Astrocyte of the spinal cord (primary cell): Measurements from ENCODE around the gene GALNT12.

ENCODE experiments used
- DNase-seq: peaks from one replicate; pipeline ENCODE4 v3.0.0; 2011; ENCODE audit warnings: low read depth, low spot score
- H3K4me3 ChIP-seq: 2 replicates; pipeline ENCODE4 v1.5.1; 2011; ENCODE audit warnings: low read depth, mild to moderate bottlenecking, low read length, moderate library complexity
- in situ Hi-C: cut with HindIII; loops from 2 replicates; pipeline ENCODE4 v1.10.0; 2017; ENCODE audit warnings: low sequenced_read_pairs
- TF ChIP-seq, protein P1 (sequence below): IDR thresholded peaks from 2 replicates; pipeline ENCODE4 v1.5.1; 2012; ENCODE audit warnings: low read depth, mild to moderate bottlenecking, low read length, inconsistent platforms

The GALNT12 gene

DNA sequence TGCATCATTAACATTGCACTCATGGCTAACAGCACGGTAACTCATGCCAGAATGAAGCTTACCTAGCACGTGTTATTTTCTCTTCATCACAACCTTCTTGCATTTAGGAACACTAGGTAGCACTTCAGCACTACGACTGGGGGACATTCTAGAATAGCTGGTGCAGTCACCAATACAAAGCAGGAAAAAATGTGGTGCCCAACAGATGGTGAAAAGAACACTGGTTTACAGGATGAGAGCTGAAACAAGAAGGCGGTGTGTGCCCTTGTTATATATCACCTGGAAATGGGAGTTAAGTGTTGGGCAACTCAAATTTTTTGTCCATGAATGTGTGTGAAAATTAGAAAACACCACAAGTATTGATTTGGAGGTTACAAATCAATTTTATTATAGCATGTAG lies 30.0 kb downstream of the GALNT12 start:
- in situ Hi-C loops = no loop called here
- DNase-seq = no peak
- no peak overlapping the region for H3K4me3 ChIP-seq
- TF ChIP-seq, protein P1, sequence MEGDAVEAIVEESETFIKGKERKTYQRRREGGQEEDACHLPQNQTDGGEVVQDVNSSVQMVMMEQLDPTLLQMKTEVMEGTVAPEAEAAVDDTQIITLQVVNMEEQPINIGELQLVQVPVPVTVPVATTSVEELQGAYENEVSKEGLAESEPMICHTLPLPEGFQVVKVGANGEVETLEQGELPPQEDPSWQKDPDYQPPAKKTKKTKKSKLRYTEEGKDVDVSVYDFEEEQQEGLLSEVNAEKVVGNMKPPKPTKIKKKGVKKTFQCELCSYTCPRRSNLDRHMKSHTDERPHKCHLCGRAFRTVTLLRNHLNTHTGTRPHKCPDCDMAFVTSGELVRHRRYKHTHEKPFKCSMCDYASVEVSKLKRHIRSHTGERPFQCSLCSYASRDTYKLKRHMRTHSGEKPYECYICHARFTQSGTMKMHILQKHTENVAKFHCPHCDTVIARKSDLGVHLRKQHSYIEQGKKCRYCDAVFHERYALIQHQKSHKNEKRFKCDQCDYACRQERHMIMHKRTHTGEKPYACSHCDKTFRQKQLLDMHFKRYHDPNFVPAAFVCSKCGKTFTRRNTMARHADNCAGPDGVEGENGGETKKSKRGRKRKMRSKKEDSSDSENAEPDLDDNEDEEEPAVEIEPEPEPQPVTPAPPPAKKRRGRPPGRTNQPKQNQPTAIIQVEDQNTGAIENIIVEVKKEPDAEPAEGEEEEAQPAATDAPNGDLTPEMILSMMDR = no peak

DNA sequence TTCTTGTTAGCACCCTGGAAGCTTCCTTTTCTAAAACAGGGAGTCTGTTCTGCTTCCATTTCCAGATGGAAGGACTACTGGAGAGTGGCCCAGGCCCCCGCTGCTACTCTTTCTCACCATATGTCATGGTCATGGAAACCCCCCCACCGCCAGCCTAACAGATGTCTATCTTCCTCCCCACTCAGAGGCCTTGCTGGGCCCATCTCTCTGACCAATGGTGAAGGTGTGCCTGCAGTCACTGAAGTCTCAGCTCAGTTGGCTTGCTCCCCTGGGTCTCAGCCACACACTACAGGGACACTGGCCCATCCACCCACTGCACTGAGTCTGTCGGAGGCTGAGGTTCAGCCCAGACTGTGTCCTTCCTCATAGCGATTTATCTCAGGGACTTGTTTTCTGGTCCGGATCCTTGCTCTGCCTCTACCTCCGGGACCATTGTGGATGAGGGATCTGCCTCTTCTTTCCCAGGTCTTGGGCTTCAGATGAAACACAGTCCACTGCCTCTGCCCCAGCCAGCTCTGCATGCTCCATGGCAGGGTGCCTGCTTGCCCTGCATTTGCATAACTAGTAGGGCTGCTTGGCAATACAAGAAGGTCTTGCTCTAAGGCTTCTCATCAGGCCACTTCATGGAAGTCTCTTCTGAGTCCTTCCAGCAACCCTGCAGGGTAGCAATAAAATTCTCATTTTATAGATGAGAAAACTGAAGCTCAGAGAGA lies 30.8 kb downstream of the GALNT12 start:
- TF ChIP-seq, protein P1 = no peak
- H3K4me3 ChIP-seq = no peak overlapping the region
- in situ Hi-C loops = no loop called here
- no peak for DNase-seq

DNA sequence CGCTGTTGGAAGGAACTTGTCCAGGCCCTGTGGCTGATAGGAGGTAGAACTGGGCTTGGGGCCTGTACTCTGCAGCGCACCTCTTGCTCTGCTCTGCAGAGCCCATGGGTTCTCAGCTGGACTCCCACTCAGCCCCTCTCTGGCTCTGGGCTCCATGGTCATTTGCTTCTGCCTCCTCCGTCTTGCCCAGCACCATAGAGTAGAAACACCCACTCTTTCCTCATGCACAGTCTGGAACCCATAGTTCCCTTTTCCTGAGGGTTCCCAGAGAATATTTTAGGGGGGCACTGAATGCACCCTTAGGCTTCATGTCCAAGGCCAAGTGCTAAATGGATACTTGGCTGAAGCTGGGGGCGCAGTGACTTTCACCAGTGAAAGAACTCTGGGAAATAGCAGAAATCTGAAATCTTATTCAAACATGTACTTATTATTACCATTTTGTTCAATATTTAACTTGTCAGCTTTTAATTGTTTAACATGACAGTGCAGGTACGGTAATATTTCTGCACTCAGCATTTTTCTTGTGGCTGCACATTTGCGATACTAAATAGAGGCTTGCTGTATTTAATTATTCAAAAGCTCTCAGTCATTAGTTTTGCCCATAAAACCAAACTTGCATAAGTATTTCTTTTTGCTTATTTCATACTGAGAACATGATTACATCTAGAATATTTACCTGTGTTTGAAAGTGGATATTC lies 31.5 kb downstream of the GALNT12 start:
- in situ Hi-C loops = no loop called here
- no peak overlapping the region for H3K4me3 ChIP-seq
- no peak for DNase-seq
- TF ChIP-seq, protein P1 = no peak

DNA sequence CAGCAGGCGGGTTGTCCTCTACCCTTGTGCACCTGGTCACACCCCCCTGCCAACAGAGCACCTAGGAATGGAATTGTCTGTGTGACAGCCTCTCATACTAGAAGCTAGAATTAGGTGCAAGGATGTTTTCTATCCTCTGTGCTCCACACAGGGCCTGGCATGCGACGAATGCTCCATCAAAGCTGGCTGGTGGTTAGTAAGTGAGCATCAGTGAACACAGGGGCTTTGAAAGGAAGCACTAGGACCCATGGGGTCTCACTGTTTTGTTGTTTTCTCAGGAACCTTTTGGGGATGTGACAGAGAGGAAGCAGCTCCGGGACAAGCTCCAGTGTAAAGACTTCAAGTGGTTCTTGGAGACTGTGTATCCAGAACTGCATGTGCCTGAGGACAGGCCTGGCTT lies 32.3 kb downstream of the GALNT12 start:
- H3K4me3 ChIP-seq = no peak overlapping the region
- DNase-seq = no peak
- TF ChIP-seq, protein P1 = no peak
- in situ Hi-C loops = no loop called here

DNA sequence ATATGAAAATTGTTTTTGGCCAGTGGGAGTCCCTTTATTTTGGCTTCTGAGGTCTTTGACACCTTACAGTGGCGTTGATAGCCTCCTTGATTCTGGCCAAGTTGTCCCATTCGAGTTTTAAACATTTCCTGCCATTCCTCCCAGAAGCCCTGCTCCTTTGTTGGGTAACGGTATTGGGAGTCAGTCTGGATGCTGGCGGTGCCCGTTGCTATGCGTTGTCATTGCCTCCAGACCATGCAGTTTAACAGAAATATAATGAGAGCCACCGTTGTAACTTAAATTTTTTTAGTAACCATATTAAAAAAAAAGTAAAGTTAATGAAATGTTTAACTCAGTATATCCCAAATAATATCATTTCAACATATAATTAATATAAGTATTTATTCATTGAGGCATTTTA lies 35.0 kb downstream of the GALNT12 start:
- no peak overlapping the region for H3K4me3 ChIP-seq
- TF ChIP-seq, protein P1 = no peak
- no peak for DNase-seq
- in situ Hi-C loops = no loop called here

DNA sequence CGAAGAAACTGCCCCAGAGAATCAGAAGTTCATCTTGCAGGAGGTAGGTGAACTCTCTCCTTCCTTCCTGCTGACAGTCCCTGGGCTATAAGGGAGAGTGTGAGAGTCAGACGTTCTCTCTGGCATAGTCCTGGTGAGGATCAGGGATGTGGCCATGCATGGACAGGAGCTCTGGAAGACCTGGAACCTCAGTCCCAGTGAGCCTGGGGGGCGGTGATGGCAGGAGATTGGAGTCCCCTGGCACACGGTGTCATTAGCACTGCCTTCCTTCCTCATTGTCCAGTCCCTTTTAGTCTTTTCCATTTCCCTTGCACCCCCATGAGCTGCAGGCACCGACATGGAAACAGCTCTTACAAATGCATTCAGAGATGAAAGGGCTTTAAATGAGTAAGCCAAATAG lies 38.6 kb downstream of the GALNT12 start:
- in situ Hi-C loops = no loop called here
- no peak overlapping the region for H3K4me3 ChIP-seq
- TF ChIP-seq, protein P1 = no peak
- no peak for DNase-seq
